ENCODE measurements around the gene MATN3.
"Not testable (repeated sequence)": the region's sequence is repeated elsewhere in the genome, so short reads cannot be mapped to it uniquely, and the experiment has no call there.

Gene MATN3, protein sequence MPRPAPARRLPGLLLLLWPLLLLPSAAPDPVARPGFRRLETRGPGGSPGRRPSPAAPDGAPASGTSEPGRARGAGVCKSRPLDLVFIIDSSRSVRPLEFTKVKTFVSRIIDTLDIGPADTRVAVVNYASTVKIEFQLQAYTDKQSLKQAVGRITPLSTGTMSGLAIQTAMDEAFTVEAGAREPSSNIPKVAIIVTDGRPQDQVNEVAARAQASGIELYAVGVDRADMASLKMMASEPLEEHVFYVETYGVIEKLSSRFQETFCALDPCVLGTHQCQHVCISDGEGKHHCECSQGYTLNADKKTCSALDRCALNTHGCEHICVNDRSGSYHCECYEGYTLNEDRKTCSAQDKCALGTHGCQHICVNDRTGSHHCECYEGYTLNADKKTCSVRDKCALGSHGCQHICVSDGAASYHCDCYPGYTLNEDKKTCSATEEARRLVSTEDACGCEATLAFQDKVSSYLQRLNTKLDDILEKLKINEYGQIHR

DNA sequence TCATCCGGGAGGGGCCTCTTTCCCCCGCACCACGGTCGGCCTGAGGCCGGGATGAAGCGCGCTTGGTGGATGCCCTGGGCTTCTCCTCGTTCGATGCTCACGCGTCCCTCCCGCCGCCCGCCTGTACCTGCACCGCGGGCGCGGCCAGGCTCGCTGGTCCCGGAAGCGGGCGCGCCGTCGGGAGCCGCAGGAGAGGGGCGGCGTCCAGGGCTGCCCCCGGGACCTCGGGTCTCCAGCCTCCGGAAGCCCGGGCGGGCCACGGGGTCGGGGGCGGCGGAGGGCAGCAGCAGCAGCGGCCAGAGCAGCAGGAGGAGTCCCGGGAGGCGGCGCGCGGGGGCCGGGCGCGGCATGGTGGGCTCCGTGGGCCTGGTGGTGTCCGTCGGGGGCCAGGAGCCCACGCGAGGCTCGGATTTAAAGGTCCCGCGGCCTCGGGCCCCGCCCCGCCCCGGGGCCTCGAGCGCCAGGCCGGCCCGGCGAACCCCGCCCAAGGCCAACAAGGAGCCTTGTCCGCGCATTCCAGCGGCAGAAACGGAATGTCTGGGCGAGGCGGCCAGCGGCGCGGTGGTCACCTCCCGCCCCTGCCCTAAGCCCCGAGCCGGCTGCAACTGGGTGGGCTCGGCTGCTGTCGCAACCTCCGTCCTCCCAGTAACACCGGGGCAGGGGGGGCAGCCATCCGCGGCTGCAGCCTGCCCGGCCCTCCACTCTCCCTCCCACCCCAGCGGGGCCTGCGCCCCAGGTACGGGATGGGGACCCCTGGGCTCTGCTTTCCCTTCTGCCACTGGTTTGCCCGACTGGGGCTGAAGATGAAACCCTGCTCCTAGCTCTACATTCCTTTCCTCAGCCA lies at the start of gene MATN3:
Gene MATN3 (minus strand): TSS at position 387 of the 844 bp plus-strand sequence. CDS start 37 bp downstream, at position 350.
- DNase-seq (ENCODE audit: low read depth in 2 of 2): no peak

DNA sequence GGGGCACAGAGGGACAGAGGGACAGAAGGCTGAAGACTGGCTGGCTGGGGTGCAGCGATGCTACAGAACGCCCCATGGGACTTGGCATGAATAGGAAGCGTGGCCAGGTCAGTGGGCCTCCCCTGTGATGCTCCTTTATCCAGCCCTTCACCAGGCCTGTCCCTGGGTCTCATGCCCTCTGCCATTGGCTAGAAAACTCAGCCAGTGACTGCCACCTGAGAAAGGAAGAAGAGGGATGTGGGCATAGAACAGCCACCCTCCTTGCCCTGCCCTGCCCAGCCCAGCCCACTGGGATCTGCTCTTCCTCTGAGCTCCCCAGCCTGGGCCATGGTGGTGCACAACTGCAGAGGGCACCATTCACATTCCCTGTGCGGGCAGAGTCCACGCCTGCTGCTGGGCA lies 49.5 kb upstream of the MATN3 start:
- DNase-seq (ENCODE audit: low read depth in 2 of 2): no peak

DNA sequence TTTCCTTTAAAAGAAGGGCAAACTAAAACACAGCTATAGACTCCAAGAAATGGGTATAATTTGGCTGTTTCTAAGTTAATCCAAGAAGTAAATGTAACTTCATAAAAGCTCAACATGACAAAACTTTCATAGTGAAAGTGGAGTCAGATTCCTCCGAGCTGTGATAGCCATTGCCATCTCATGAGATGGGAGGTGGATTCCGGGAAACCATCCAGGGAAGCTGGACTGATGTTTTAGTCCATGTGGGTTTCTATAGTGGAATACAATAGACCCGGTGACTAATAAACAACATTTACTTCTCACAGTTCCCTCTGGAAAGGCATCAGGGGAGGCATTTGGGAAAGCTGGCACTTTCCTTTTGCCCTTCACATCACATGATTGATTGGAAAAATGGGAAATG lies 49.0 kb upstream of the MATN3 start:
- DNase-seq (ENCODE audit: low read depth in 2 of 2): no peak

DNA sequence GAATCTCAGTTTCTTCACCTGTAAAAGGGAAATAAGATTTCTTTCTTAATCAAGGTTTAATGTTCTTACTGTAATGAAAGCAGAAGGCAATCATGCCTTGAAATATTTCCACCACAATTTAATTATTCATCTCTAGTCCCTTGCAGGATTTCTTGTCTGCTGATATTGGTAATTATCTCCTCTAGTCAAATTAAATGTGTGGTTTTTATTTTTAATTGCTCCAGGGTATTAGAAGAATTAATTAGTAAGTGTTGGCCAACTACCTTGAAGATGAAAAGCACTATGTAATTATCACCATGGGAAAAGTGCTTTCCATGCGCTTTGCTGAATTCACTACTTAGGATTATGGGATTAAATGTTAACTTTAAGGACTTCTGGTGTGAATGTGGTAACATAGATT lies 47.6 kb upstream of the MATN3 start:
- no peak for DNase-seq (ENCODE audit: low read depth in 2 of 2)

DNA sequence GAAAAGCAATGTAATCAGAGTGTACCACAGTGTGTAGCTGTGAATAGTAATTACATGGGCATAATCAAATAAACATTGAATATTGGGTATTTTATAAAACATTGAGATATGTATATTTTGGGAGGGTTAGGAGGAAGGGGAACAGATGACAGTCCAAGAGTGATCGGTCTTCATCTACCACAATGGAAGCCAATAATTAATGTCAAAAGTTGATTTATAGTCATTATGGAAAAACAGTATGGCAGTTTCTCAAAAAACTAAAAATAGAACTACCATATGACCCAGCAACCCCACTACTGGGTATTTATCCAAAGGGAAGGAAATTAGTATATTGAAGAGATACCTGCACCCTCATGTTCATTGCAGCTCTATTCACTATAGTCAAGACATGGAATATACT lies 44.8 kb upstream of the MATN3 start:
- no peak for DNase-seq (ENCODE audit: low read depth in 2 of 2)

DNA sequence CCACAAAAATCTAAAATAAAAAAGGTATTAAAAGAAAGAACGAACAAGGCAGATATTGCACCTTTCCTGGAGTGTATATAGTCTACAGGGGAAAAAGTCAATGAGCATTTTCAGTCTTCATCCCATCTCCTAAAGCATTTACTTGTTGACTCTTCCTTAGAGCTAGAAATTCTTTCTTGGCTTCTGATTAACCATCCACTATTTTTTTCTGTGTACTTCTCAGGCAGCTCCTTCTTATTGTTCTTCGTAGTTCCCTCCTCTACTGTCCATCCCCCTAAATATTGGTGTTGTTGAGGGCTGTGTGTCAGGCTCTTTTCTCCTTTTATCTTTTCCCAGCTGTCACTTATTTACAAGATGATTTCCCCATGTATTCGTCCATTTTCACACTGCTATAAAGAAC lies 42.5 kb upstream of the MATN3 start:
- no peak for DNase-seq (ENCODE audit: low read depth in 2 of 2)

DNA sequence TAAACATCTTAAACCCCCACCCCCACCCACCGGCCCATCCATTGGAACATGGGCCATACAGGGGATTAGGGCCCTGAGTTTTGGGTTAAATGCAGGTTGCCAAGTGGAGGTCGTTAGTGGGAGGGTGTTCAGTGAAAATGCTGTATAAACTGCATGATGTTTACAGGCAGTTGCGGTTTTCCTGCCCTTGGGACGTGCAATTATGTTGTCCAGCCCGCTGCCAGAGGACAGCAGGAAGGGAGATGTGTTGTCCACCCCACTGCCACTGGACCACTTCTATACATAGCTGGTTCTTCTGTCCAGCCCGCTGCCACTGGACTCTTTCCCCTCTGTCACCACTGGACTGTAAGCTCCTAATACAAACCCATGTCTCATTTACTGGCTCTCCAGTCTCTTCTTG lies 41.7 kb upstream of the MATN3 start:
- DNase-seq (ENCODE audit: low read depth in 2 of 2): no peak

DNA sequence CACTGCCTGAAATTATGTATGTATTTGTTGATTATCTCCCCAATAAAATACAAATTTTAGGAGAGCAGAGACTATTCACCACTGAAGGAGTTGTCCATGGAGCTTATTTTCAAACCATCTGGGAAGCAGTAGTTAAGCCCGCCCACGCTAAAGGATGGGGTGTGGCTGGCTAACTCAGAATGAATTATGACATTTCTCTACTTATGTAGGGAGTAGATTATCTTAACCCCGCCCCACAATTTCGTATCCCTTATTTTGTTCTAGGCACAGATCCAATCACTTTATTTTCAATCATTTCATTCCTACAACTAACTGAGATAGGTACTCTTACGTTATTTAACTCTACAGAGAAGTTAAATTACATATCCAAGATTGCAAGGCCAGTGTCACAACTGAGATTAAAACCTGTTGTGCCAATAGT lies 40.4 kb upstream of the MATN3 start:
- DNase-seq (ENCODE audit: low read depth in 2 of 2): no peak

DNA sequence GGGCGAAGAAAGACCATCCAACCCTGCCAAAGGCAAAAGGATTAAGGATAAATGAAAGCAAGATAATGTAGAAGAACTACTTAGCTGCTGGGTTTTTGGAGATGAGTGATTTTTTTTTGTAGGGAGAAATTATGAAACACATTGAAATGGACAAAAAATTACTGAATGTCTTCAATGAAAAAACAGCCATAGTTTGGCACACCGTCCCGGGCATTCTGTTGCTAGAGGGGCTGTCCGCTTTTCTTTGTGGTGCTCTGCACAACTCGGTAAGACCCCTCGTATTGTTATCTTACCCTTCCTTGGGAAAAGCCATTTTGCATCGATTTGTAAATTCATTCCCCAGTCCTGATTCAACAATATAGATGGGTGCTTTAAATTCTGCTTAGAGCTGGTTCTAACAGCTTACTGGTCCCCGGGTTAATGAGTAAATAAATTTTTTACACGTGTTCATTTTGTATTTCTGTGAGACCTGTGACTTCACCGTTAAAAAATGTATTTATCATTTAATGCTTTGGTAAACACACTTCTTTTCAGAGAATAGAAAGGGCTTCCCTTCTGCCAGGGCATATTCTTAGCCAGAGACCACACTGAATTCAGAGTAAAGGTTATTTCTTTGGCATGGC lies 39.9 kb upstream of the MATN3 start:
- DNase-seq (ENCODE audit: low read depth in 2 of 2): no peak

DNA sequence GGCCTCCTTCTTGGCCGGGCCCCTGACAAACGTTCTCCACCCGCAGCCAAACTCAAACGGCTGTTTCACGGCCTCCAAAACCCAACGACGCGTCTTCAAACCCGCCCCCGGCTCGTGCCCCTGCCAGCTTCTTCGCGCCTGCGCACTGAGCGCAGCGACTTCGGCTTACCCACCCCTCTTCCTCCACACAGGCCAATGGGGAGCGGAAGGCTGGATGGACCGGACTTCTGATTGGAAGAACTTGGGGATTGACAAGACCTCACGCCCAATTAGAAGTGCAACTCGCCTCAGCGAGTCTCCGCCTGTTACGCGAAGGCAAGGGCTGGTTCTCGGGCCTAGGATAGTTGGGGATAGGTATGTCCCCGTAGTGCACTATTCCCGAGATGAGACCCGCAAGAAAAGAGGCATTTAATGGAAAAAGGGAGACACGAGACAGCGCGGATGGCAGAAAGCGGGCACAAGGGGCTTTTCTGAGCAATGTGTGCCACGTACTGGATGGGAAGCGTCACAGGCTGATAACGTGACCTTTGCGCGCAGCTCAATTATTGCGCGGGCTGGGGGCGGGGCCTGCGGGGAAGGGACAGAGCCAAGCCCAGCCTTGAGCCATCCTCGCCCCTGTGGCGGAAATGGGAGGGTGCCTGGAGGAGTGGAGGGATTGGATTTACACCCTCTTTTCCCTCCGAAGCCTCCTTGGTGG lies 39.2 kb upstream of the MATN3 start, which contains the start of gene LAPTM4A:
Gene LAPTM4A (minus strand): TSS at position 97 of the 697 bp plus-strand sequence. CDS start 108 bp downstream, outside the sequence.
- DNase-seq (ENCODE audit: low read depth in 2 of 2): peak; percentile 90 to 96

DNA sequence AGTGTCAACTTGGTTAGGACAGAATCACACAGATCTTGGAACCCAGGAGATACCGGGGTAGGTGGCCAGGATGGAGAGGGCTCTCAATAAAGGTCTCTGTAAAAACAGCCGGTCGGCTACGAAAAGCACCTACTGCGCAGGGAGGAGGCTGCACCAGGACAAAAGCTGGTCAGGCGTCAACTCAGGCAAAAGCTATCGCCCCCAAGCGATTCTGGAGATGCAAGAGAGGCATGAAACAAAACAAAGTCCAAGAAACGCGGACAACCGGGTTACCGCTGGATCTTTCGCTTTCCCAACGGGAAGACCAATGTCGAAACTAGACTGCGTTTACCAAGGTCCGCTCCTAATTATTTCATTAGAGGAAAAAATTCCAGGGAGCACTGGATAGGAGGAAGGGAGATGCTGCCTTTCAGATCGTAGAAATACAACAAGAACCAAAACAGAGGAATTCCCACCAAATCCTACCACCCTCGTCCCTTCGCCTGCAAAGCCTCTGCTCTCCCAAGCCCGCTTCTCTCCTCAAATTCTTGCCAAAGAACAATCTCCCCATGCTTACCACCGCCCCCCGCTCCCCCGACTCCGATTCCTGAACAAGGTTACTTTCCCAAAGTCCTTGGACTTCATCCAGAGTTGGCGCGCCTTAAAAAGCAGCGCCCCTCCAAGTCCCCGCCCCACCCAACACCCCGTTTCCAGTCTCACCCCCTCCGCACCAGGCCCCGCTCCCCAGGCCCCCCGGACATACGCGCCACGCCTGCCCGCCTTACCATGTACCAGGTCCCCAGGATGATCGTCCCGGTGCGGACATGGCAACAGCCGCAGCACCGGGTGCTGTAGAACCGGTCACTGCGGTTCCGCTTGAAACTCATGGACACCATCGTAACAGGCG lies 38.4 kb upstream of the MATN3 start:
- no peak for DNase-seq (ENCODE audit: low read depth in 2 of 2)

DNA sequence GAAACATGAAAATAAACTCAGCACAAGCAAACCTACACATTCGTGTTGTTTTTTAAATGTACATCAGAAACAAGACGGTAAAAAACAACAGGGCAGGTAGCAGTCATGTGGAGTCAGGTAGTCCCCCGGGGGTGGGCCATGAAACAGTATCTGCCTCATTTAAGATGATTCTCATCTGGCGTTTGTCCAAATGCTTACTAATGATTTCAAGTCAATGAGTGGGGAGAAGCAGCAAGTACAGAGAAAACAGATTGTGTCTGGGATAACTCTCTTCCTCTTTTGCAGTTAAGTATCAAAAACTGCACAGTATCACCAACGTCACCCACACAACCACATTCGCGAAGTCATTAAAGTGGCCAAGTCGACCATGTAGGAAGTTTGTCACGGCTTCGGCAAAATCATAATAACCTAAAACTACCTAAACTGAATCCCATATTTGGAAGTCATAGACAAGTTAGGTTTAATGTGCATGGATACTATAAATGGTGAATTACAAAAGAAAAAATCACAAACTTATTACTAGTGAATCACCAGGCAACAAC lies 37.7 kb upstream of the MATN3 start:
- DNase-seq (ENCODE audit: low read depth in 2 of 2): no peak

DNA sequence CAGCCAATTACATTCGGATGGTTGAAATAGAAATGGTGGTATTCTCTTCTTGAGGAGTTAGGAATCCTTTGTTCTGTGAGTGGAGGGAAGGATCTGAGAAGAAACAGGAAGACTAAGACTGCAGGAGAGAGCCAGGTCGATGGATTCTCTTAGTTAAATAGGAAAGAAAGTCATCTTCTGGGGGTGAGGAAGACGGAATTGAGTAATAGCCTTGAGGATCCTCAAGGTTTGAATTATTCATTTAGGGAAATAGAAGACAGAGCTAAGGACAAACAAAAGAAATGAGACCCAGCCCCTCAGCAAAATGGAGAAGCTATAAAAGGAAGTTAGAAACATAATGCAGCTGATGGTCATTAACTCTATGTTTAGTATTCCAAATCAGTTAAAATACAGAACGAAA lies 37.2 kb upstream of the MATN3 start:
- DNase-seq (ENCODE audit: low read depth in 2 of 2): no peak

DNA sequence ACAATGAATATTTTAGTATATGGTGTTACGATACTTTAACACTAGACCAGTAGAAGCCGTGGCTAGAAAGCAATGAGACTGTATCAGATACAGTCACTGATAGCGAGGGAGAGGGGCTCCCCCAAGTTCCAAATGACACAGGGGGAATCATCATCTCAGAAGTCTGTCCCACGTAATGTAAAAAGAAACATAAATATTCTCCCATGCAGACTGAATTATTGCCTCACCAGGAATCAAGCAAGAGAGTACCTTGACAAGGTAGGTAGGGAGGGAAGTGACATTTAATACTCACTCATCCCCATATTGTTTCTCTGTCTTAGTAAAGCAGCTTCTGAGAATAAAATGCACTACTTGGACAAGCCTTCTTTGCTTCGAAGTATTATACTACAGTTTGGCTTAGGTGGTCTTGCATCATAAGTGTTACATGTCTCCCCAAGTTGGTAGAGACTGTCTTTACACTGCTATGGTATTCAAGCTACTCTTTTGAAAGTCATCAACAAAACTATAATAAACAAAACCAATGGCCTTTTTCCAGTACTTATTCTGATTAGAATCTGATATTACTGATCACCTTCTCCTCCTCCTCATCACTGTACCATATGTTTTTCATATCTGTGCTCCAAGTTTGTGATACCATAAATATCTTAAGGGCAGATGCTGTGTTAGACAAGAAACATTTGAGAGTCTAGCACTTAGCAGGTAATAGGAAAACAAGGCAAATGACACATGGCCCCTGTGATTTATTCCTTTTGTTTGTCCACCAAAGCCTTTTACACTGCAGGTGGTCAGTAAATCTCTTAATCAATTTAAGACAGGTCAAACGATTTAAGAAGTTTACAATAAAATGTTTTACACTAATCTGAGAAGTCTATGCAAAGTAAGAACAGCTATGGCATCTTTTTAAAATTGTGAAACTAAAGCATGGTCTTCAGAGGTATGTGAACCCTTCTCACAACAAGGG lies 36.3 kb upstream of the MATN3 start:
- DNase-seq (ENCODE audit: low read depth in 2 of 2): no peak

DNA sequence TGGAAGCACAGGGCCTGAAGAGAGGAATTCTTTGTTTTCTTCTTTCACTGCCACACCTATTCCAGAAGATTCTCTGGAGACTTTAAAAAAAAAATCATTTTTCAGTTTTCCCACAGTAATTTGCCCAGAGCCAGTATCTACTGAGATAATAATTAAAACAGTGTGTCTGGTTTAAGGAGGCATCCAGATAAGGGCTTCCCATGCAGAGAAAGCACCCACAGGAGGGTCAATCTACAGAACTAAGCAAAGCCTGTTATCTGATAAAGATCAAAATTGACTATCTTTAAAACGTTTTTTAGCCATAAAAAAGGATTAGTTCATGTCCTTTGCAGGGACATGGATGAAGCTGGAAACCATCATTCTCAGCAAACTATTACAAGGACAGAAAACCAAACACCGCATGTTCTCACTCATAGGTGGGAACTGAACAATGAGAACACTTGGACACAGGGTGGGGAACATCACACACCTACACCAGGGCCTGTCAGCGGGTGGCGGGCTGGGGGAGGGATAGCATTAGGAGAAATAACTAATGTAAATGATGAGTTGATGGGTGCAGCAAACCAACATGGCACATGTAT lies 33.3 kb upstream of the MATN3 start:
- not testable (repeated sequence) for DNase-seq (ENCODE audit: low read depth in 2 of 2)

DNA sequence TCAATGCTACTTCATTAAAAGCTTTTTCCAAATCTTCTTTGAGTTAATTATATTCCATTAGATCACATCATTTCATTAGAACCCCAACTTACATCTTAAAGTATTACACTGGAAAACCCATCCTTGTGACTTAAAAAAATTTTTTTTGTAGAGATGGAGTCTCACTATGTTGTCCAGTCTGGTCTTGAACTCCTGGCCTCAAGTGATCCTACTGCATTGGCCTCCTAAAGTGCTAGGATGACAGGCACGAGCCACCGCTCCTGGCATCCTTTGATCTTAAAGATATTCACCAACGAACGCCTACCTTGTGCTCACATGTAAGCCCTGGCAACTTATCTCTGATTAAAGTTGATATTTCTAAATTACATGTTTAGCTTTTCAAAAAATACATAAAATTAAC lies 32.3 kb upstream of the MATN3 start:
- no peak for DNase-seq (ENCODE audit: low read depth in 2 of 2)

DNA sequence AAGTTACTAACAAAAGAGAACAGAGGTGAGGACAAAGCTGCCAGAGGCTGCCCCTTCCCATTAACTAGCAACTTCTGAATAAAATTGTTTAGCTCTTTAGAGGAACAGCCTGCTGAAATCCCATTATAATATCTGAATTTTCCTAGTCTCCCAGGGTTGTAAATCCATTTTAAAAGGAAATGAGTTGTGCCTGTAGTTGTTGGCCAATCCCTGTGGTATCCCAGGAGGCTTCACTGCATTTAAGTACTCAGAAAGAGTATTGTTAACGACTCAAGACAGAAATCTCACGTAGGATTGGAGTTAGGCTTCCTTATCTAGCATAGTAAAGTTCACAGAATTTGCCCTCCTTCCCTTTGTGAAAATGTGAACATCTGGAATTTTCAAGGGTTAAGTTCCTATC lies 30.1 kb upstream of the MATN3 start:
- no peak for DNase-seq (ENCODE audit: low read depth in 2 of 2)

DNA sequence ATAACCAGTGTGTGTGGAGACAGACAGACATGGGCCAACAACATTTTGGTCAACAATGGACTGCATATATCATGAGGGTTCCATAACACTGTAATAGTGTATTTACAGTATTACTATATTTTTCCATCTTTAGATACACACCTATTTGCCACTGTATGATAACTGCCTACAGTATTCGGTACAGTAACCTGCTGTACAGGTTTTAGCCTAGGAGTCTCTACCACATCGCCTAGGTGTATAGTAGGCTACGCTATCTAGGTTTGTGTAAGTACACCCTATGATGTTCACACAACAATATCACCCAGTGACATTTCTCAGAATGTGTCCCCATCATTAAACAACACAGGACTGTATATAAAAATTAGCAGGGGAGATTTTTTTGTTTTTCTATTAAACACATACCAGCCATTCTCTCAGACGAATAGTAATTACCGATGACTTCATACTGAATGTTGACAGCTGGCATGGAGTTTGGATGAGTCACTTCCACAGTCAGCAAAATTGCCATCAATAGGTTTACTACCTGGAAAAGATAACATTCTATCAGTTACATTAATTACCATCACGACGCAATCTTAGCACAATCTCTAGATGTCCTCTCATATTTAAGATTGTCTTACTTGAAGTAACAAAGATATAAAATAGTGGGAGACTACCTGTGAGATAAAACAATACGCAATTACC lies 28.2 kb upstream of the MATN3 start:
- DNase-seq (ENCODE audit: low read depth in 2 of 2): no peak
